Esophagus muscularis mucosa (tissue), 3 donors: ENCODE measurements around the gene HEATR5B.

ENCODE experiments used
- POLR2AphosphoS5 ChIP-seq, 2 donors: sonication (generic); formaldehyde crosslinking; IDR thresholded peaks; one replicate each; pipeline ENCODE4 v1.6.1; 2017; ENCODE audit warnings: antibody characterized with exemption in 2 of 2
- TF ChIP-seq, protein P1 (sequence below), 3 experiments: fragments of 200-600 bp in 2 of 3; fragments of 450-650 bp in 1 of 3; sonication (generic) in 2 of 3; IDR thresholded peaks; one replicate each; pipeline ENCODE4 v1.5.1; 2017 to 2019; ENCODE audit warnings: antibody characterized with exemption in 3 of 3, mild to moderate bottlenecking in 2 of 3, moderate library complexity in 1 of 3

DNA sequence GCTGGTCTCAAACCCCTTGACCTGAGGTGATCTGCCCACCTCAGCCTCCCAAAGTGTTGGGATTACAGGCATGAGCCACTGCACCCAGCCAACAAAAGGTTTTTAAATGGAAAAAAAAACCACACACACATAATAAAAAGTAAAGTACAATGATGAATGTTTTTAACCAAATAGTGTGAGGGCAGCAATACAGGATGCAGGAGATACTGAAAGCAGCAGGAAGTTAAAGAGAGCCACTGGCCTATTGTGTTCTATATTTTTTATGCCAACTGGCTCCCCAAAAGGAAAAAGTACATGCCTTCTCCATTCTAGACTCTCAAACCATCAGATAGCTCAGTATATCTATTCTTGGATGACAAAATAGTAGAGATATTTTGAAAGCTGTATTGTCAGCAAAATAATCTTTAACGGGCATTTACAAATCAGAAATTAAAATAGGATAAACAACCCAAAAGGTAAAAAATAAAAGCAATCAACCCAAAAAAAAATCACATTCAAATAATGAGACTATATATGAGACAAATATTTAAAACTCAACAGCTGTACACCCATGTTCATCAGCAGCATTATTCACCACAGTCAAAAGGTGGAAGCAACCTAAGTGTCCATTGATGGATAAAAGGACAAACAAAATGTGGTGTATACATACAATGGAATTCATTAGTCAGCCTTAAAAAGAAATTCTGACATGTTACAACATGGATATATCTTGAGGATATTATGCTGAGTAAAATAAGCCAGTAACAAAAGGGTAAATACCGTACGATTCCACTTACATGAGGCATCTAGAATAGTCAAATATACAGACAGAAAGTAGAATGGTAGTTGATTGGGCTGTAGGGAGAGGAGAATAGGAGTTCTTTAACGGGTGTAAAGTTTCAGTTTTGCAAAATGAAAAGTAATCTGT, 26.4 kb upstream of the HEATR5B start:
- TF ChIP-seq POLR2AphosphoS5 (IDR thresholded peaks at IDR 0.05) = no peak
- TF ChIP-seq, protein P1, sequence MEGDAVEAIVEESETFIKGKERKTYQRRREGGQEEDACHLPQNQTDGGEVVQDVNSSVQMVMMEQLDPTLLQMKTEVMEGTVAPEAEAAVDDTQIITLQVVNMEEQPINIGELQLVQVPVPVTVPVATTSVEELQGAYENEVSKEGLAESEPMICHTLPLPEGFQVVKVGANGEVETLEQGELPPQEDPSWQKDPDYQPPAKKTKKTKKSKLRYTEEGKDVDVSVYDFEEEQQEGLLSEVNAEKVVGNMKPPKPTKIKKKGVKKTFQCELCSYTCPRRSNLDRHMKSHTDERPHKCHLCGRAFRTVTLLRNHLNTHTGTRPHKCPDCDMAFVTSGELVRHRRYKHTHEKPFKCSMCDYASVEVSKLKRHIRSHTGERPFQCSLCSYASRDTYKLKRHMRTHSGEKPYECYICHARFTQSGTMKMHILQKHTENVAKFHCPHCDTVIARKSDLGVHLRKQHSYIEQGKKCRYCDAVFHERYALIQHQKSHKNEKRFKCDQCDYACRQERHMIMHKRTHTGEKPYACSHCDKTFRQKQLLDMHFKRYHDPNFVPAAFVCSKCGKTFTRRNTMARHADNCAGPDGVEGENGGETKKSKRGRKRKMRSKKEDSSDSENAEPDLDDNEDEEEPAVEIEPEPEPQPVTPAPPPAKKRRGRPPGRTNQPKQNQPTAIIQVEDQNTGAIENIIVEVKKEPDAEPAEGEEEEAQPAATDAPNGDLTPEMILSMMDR (IDR thresholded peaks at IDR 0.05) = no peak
